ENCODE measurements around the gene TNXB. TPM values are rescaled to one million over a fixed set of nuclear protein-coding genes. Genes with fewer than 3 reads are reported as not detected.

The TNXB gene
- total RNA-seq, 1 donor from 2014 or later: 1.9 TPM

DNA sequence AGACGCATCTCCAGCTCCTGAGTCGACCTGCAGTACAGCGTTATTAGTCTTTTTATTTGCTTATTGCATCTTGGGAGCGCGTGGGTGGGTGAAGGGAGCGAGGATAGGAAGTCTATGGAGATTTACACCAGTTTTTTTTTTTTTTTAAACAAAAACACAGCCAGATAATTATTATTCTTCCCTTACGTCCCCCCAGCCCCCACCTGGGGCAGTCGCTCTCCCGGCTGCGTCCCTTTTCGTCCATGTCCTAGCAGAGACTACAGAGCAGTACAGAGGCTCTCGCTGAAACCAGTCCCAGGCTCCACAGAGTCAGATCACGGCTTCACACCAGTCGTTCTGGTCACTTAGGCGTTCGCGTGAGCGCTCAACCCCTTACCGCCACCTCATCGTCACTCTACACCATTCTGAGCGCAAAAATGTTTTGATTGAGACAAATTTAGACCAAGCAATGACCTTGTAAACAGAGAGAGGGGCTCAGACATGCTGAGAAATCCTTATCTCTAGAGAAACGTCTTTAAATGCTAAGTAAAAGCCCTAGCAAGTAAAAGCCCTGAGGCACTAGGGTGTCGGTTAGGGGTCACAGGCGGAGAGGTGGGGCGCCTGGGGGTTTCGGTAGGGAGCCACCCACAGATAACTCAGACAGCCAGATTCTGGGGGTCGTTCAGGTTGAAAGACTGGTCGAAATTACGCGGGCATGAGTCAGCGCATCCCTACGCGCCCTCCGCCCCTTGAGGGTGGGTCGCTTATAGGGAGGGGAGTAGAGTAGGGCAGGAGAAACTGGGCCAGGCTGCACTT is 43.8 kb upstream of the TNXB start:
- H3K9me3 Mint-ChIP-seq (ENCODE audit: low read depth): no peaks in the 10 kb centered on the region
- H3K36me3 Mint-ChIP-seq (ENCODE audit: low read depth): peaks cover 10% of the 10 kb centered on the region
- DNase-seq (ENCODE audit: low spot score): no peak
- TF ChIP-seq, protein P1, sequence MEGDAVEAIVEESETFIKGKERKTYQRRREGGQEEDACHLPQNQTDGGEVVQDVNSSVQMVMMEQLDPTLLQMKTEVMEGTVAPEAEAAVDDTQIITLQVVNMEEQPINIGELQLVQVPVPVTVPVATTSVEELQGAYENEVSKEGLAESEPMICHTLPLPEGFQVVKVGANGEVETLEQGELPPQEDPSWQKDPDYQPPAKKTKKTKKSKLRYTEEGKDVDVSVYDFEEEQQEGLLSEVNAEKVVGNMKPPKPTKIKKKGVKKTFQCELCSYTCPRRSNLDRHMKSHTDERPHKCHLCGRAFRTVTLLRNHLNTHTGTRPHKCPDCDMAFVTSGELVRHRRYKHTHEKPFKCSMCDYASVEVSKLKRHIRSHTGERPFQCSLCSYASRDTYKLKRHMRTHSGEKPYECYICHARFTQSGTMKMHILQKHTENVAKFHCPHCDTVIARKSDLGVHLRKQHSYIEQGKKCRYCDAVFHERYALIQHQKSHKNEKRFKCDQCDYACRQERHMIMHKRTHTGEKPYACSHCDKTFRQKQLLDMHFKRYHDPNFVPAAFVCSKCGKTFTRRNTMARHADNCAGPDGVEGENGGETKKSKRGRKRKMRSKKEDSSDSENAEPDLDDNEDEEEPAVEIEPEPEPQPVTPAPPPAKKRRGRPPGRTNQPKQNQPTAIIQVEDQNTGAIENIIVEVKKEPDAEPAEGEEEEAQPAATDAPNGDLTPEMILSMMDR (IDR thresholded peaks at IDR 0.05): no peak
- H3K27me3 Mint-ChIP-seq (ENCODE audit: low read depth): no peaks in the 10 kb centered on the region
- peak overlapping the region; percentile 99 for H3K4me3 Mint-ChIP-seq (ENCODE audit: unreplicated experiment)
- peaks cover 33% of the 10 kb centered on the region for H3K4me1 Mint-ChIP-seq (ENCODE audit: low read depth)
- H3K27ac Mint-ChIP-seq (ENCODE audit: unreplicated experiment): peak overlapping the region; percentile 99

DNA sequence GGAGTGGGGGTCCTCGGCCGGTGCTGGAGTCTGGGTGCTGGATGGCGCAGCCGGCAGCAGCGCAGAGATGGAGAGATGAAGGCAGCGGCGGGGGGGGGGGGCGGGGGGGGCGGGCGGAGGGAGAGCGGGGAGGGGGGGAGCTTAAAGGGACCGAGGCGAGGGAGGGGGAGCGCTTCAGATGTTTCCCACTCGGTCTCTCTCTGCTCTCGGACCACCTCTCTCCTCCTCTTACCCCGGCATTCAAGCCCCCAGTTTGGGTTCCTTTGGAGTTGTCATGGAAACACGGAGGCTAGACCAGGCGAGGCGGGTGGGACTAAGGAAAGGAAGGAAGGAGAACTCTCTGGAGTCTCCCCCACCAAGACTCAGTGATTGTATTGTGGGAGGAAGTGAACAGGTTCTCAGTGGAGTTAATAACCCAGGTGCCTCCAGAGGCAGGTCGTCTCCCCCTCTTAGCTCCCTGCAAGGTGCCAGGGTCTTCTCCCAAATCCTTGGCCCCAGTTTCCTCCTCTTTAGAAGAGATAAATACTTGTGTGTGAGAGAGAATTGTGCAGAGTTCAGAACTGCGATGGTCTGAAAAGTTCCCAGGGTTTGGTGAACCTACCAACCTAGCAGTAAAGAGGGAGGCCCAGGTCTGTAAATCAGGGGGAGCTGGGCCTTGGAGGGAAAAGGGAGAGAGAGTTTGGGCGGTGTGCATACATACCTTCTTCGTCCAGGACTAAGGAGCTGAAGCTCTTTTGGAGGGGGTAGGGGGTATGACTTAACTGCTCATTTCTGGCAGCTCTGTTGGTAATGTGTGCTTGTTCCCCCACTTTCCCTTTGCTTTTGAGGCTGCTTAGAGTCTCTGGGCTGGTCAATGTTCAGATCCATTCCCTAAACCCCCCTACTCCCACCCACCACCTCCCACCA is 43.0 kb upstream of the TNXB start, which contains the start of gene PRRT1:
Gene PRRT1 (minus strand): TSS at position 77 of the 906 bp plus-strand sequence. CDS start 112 bp downstream, outside the sequence.
- H3K27ac Mint-ChIP-seq (ENCODE audit: unreplicated experiment): peak within 1 kb of the TSS; percentile 99
- peaks cover 3% of the 10 kb centered on the region for H3K36me3 Mint-ChIP-seq (ENCODE audit: low read depth)
- DNase-seq (ENCODE audit: low spot score): no peak
- TF ChIP-seq, protein P1 (IDR thresholded peaks at IDR 0.05): no peak
- no peaks in the 10 kb centered on the region for H3K27me3 Mint-ChIP-seq (ENCODE audit: low read depth)
- H3K9me3 Mint-ChIP-seq (ENCODE audit: low read depth): no peaks in the 10 kb centered on the region
- peak within 1 kb of the TSS; percentile 99 for H3K4me3 Mint-ChIP-seq (ENCODE audit: unreplicated experiment)
- peaks cover 33% of the 10 kb centered on the region for H3K4me1 Mint-ChIP-seq (ENCODE audit: low read depth)

DNA sequence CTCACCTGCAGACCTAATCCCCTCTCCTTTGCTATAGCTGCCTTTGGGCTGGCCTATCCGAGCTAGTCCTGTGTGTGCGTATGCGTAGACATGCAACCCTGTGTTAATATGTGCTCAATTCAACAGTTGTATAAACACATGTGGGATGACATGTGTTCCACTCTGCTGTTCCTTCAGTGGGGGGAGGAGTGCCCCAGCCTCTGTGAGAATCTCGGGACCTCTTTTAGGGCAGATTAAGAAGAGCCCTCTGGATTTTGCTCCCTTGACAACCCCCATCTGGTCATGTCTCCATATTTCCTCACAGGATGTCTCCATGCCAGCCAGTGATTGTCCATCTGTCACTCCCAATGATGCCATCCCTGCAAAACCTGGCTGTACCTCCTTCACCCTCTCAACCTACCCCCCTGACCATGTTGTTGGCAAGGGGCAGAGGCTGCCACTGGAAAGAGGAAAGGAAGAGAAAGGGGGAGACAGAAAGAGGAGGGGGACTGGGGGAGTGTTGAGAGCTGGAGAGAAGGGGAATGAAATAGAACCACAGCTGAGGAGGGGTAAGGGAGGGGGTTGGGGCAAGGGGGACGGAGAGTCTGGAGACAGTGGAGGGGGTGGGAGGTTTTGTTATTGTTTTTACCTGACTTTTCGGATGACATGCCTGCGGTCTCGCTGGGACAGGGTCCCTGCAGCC is 42.2 kb upstream of the TNXB start:
- Mint-ChIP-seq H3K27ac (ENCODE audit: unreplicated experiment) (no peak overlapping the region), H3K36me3 (ENCODE audit: low read depth) (peaks cover 3% of the 10 kb centered on the region), H3K4me1 (ENCODE audit: low read depth) (peaks cover 39% of the 10 kb centered on the region), H3K27me3 (ENCODE audit: low read depth) (no peaks in the 10 kb centered on the region), H3K4me3 (ENCODE audit: unreplicated experiment) (peak overlapping the region; percentile 54), H3K9me3 (ENCODE audit: low read depth) (no peaks in the 10 kb centered on the region)
- DNase-seq (ENCODE audit: low spot score): no peak
- TF ChIP-seq, protein P1 (IDR thresholded peaks at IDR 0.05): no peak

DNA sequence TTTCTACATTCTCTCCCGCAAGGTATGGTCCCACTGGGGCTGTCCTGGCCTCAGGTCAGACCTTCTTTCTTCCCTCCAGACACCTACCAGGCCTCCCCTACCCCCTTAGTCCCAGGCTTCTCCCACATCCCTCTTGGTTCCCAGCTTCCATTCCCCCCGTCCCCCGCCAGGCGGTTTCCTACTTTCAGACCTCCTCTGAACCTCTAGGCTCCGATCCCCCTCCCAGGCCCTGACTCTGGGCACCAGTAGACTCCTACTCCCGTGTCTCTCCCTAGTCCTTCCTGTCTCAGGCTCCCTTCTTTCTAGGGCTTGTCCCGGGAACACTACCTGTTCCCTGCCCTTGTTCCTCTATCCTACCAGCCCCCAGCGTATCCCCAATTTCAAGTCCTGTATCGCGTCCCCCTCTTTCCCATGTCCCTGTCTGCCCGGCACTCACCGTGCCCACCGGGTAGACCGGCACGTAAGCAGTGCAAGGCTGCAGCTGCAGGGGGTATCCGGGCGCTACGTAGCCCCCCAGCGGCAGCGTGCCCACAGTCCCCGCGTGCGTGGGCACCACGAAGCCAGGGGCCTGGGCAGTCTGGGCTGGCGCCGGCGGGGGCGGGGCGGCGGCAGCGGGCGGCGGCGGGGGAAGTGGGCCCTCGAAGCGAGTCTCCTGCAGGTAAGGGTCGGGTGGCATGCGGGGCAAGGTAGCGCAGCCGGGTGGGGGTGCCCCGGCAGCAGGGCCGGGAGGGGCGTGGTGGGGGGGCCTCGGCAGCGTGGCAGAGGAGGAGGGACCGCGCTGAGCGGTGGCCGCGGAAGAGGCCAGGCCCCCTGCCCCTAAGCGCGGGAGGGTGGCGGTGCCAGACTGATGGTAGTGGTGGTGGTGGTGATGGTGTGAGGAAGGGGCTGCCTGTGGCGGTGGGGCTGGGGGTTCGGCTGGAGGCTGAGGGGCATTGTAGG is 41.1 kb upstream of the TNXB start:
- Mint-ChIP-seq H3K36me3 (ENCODE audit: low read depth) (no peaks in the 10 kb centered on the region), H3K27ac (ENCODE audit: unreplicated experiment) (no peak overlapping the region), H3K4me3 (ENCODE audit: unreplicated experiment) (no peak overlapping the region), H3K4me1 (ENCODE audit: low read depth) (peaks cover 38% of the 10 kb centered on the region), H3K9me3 (ENCODE audit: low read depth) (no peaks in the 10 kb centered on the region), H3K27me3 (ENCODE audit: low read depth) (no peaks in the 10 kb centered on the region)
- no peak for DNase-seq (ENCODE audit: low spot score)
- TF ChIP-seq, protein P1 (IDR thresholded peaks at IDR 0.05): no peak

Measured in chondrocyte (in vitro differentiated cells).